Fibroblast of gingiva (primary cell): ENCODE measurements around the gene FAM32A.

Experiments
- DNase-seq: peaks from one replicate; pipeline ENCODE4 v3.0.0-alpha.2; 2011; ENCODE audit warnings: low read depth

The FAM32A gene

GRCh38 chr19:16225279-16226183 lies 40.3 kb downstream of the FAM32A start:
- no peak for DNase-seq

- no peak for DNase-seq
Observed at GRCh38 chr19:16226184-16226591, 41.0 kb downstream of the FAM32A start.

- no peak for DNase-seq
Observed at GRCh38 chr19:16226878-16227836, 41.9 kb downstream of the FAM32A start.

- DNase-seq: no peak
Observed at GRCh38 chr19:16227837-16228636, 42.8 kb downstream of the FAM32A start.

GRCh38 chr19:16228637-16229321 lies 43.6 kb downstream of the FAM32A start:
- DNase-seq: no peak

GRCh38 chr19:16229322-16229641 lies 44.1 kb downstream of the FAM32A start:
- no peak for DNase-seq

- no peak for DNase-seq
Observed at GRCh38 chr19:16232127-16232526, 46.9 kb downstream of the FAM32A start.

GRCh38 chr19:16232568-16232967 lies 47.4 kb downstream of the FAM32A start:
- DNase-seq: no peak

GRCh38 chr19:16233081-16233776 lies 48.0 kb downstream of the FAM32A start:
- no peak for DNase-seq

- DNase-seq: no peak
Observed at GRCh38 chr19:16233836-16234551, 48.8 kb downstream of the FAM32A start.

- no peak for DNase-seq
Observed at GRCh38 chr19:16234552-16235445, 49.6 kb downstream of the FAM32A start.

- DNase-seq: no peak
Observed at GRCh38 chr19:16235811-16236652, 50.8 kb downstream of the FAM32A start.
